ENCODE data around the gene VILL.

- TF ChIP-seq POLR2A (IDR thresholded peaks at IDR 0.05; ENCODE audit: low read length), result no peak
- TF ChIP-seq GATA1 (IDR thresholded peaks at IDR 0.05; ENCODE audit: low read depth, low read length), result no peak
Measured at GRCh38 chr3:37986479-37987314, 3.9 kb upstream of the VILL start.
